Nucleus accumbens (tissue), 56 donors: ENCODE data around the gene BTN3A1.
"Not testable (repeated sequence)": the region's sequence is repeated elsewhere in the genome, so short reads cannot be mapped to it uniquely, and the experiment has no call there.

Experiments
- DNase-seq, 56 donors: peaks; one replicate each; lab custom pipeline; 2025; lab: John Stamatoyannopoulos, UW

BTN3A1 gene

DNA sequence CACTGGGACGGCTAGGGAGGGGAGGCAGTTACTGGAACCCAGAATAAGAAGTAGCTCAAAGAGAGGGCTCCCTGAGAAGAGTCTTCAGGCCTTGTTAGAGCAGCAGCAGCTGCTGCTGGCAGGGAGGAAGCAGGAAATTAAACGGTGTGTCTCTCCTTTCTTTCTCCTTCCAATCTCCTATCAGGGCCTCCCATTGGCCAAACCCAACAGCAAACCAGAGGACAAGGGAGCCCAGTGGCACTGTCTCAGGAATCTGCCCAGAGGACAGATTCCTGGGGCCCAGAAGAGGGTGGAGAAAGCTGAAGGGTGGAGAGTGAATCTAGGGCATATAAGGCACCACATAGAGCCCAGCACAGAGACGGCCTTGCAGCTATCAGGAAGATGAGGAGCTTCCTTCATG lies 10.2 kb downstream of the BTN3A1 start:
- DNase-seq: no peak

DNA sequence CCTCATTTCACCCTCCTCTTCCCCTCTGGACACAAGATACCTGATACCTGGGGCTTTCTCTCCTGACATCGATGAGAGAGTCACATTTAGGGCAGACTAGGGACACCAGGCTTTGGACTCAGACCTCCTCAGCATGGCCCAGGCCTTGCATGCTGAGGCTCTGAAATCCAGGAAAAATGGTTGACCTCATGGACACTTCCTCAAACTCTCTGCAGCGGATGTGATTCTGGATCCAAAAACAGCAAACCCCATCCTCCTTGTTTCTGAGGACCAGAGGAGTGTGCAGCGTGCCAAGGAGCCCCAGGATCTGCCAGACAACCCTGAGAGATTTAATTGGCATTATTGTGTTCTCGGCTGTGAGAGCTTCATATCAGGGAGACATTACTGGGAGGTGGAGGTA lies 10.9 kb downstream of the BTN3A1 start:
- no peak for DNase-seq

DNA sequence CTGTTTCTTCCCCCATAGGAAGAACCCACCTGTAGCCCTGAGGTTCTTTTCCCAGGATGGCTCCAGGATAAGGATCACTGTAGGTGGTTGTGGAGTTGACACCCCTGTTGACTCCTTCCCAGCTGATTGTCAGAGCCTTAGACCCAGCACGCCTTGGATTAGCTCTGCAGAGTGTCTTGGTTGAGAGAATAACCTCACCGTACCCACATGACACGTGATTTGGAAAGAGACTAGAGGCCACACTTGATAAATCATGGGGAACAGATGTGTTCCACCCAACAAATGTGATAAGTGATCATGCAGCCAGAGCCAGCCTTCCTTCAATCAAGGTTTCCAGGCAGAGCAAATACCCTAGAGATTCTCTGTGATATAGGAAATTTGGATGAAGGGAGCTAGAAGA lies 12.2 kb downstream of the BTN3A1 start:
- no peak for DNase-seq

DNA sequence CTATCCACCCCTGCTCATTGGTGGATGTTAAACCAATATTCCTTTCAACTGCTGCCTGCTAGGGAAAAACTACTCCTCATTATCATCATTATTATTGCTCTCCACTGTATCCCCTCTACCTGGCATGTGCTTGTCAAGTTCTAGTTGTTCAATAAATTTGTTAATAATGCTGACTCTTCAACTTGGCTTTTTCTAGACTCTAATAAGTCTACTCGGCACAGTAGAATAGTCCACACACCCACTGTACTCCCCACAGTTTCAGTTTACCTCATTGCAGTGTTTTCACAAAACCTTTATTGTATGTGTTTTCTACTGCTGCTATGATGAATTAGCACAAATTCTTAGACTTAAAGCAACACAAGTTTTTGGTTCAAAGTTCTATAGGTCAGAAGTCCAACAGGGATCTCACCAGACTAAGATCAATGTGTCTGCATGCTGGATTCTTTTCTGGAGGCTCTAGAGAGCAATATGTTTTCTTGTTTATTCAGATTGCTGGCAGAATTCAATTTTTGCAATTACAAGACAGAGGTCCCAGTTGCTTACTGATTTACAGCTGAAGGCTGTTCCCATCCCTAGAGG lies 13.1 kb downstream of the BTN3A1 start:
- DNase-seq: no peak

DNA sequence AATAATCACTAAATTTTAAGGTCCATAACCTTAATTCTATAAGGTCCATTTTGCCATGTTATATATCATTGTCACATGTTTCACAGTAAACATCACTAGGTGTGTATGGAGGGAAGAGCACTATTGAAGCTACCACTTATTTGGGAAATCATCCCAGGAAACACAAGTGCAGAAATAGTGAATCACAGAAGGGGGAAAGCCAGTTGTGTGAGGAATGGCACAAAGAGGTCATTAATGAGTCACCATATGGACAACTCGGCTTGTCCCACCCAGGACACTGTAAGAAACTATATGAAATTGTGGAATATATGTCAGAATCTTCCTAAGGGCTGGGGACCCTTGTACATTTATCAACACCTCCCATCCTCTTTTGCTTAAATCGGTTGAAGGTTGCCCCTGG lies 13.7 kb downstream of the BTN3A1 start:
- DNase-seq: no peak

DNA sequence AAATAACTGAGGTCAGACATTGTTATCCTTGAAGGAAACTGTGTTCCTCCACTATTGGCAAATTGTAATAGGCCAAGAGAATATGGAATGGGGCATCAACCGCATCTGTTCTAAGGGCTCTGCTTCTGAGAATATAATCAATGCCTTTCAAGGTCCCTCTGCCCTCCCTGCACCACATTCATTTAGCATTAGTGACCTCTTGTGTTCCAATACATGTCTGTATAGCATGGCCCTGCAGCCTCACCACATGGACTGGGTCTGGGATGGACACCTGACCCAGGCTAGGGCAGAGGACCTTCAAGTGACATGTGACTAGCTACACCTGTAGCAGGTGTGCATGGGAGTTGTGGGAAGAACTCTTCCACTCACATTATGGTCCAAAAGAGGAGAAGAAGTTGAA lies 14.2 kb downstream of the BTN3A1 start:
- DNase-seq: no peak

DNA sequence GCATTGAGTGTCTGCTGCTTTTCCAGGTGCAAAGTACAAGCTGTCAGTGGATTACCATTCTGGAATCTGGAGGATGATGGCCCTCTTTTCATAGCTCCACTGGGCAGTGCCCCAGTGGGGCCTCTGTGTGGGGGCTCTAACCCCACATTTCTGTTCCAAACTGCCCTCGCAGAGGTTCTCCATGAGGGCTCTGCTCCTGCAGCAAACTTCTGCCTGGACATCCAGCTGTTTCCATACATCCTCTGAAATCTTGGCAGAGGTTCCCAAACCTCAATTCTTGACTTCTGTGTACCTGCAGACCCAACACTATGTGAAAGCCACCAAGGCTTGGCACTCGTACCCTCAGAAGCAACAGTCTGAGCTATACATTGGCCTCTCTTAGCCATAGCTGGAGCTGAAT lies 16.0 kb downstream of the BTN3A1 start:
- DNase-seq: not testable (repeated sequence)

DNA sequence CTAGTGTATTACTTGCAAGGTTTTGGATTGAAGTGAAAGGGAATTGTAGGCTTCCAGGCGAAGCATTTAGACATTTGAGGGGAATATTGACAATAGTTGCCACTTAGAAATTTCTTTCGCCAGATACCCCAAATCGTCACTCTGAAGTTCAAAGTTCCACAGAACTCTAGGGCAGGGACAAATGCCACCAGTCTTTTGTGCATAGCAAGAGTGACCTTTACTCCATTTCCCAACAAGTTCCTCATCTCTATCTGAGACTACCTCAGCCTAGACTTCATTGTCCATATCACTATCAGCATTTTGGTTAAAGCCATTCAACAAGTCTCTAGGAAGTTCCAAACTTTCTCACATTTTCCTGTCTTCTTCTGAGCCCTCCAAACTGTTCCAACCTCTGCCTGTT lies 16.7 kb downstream of the BTN3A1 start:
- not testable (repeated sequence) for DNase-seq

DNA sequence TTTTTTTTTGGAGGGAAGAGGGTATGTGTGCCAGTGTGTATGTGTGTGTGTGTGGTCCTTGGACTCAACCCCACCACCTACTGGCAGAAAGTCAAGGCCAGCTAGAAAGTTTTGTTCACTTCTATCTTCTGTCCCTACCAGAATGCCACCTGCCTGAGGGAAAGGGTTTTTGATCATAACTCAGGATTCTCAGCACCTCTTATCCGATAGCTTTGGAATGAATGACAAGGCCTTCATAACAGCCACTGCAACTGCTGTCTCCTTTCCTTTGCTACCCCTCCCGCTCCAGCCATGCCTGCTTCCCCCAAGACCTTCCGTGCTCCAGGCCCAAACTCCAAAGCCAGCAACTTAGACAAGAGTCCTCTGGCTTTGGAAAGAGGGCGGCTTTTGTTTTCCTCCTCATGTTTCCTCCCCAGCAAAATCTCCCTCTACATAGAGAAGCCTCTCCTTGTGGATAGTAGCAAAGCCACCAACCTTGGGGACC lies 18.7 kb downstream of the BTN3A1 start:
- peak in 6 of 56 donors; percentile 17 to 32 (median 28) for DNase-seq

DNA sequence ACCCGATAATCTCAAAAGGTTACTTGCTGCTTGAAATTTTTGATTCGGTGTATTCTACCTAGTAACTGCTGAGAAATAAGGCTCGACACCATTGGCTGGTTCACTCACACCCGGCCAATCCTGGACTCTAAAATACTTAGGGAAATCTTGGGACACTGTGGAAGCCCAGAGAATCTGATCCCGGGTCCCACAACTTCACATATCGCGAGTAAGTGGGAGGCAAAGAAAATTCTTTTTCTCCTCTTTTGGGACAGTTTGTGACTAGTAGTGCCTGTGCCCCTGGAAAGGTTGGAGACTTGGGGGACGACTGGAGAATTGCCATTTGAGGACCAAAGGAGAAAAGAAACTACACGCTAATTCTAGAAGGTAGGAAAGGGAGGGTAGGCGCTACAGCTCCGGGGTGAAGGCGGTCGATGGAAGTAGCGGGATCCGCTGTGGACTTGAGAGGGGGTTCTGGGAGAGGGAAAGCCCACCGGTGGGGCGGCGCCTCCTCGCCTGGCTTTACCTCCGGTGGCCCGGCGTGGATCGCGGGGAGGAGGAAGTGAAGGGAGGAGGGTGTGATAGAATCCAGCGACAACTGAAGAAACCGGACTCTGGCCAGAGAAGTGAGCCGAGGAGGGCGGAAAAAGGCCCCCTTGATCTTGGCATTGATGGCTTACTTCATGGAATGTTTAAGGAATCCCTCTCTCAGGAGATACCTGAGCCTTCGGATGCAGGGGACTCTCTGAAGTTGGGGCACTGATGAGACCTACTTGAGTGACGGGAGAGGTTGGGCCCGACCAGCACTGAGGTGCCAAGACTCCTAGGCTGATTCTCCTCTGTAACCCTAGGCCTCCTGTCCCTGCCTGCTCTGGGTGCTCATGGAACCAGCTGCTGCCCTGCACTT lies 19.4 kb downstream of the BTN3A1 start:
- peak in 55 of 56 donors; percentile 3 to 85 (median 49) for DNase-seq

DNA sequence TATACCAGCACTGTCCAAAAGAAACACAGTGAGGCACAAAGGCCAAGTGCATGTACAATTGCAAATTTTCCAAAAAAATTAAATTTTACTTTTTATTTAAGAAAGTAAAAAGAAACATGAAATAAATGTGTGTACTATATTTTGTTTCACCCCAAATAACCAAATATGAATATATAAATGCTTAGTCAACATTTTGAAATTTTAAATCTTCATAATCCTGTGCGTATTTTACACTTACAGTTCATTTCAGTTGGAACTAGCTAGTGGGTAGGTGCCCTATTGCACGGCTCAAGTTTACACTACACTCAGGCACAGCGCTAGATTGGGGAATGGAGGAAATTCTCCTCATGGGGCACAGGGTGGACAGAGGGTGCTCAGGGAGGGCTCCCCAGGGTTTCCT lies 20.3 kb downstream of the BTN3A1 start:
- DNase-seq: no peak

DNA sequence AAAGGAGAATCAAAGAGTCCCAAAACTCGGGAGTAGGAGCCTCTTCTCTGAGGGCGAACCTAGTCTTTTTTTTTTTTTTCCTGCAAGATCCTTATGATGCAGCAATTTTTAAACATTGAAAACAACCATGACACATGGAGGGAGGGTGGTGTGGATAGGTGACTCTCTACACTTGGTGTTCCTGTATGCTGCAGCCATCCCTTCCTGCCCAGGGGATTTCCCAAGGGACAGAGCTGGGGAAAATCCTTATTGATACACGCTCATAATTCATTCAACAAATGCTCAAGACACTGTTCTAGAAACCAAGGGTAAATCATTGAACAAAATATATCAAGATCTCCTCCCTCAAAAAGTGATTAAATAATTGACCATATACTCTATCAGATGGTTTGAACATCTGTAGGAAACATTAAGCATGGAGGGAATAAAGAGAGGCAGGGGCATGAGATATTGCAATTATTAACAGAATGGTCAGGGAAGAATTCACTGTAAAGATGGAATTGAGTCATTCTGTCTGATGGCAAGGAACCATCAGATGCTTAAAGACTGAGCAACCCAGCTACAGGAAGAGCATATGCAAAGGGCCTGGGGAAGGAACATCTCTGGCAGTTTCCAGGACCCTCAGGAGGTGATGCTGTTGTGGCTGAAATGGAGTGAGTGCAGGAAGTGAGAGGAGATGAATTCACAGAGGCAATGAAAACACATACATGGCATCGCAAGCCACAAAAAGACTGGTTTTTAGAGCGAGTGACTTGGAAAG lies 24.8 kb downstream of the BTN3A1 start:
- no peak for DNase-seq

DNA sequence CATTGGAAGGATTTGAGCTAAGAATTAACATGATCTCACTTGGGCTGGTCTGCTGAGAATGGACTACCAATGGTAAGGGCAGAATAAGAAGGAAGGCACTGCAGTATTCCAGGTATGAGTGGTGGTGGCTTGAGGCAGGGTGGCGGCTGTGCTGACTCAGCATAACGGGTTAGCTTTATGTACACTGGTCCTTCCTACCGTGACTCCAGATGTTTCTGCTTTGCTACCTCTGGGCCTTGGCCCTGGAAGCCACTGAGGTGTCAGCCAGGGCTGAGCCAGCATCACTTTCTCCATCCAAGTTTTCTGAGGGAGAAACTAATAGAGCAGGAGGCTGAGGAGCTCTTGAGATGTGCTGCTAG lies 25.4 kb downstream of the BTN3A1 start:
- DNase-seq: no peak

DNA sequence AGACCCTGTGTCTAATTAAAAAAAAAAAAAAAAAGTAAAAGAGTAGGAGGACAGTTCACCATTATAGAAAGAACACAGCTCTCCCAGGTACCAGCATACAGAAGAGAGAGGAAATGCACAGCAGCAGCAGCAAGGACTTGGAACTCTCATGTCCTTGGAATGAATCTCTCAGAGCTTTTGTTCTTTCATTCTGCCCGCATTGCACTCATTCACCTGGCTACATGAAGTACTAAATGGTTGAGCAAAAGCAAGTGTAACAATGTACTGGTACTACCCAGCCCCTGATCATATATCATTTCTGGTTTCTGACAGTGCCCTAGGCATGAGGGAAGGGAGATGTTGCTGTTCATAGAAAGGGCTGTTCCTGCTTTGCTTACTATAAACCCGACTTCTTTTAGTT lies 26.1 kb downstream of the BTN3A1 start:
- no peak for DNase-seq

DNA sequence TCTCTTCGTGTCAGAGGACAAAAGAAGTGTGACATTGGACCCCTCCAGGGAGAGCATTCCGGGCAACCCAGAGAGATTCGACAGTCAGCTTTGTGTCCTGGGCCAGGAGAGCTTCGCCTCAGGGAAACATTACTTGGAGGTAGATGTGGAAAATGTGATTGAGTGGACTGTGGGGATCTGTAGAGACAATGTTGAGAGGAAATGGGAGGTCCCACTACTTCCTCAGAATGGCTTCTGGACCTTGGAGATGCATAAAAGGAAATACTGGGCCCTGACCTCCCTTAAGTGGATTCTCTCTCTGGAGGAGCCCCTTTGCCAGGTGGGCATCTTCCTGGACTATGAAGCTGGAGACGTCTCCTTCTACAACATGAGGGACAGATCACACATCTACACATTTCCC lies 28.7 kb downstream of the BTN3A1 start:
- DNase-seq: no peak

DNA sequence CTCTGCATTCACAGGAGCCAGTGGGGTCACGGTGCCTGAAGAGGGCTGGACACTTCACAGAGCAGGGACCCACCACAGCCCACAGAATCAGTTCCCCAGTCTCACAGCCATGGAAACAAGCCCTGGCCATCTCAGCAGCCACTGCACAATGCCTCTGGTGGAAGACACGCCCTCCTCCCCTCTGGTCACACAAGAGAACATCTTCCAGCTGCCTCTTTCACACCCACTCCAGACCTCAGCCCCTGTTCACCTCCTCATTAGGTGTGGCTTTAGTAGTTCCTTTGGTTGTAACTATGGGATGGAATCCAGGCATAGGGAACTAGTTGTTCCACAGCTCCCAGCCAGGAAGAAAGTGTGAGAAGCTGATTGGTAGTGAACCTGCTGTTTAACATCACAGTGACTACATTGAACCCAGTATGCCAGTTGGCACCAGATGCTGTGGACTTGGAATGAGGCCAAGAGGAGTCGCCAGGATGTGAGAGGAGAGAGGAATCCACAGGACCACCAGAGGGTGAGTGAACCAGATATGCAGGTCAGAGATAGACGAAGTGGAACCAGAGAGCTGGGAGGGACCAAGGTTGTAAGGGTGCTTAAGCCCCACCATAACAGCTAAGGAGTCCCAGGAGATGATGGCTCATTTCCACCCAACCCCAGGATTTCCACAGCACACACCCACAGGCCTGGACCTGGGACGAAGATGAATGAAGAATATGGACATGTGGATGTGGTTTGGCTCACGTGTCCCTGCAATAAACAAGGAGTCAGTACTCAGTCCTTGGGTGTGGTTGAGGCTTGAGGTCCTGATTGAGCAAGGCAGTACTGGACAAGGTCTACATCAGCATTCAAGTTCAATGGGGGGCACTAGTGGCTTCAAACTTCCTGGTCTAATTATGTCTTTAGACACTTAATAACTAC lies 29.4 kb downstream of the BTN3A1 start:
- DNase-seq: no peak

DNA sequence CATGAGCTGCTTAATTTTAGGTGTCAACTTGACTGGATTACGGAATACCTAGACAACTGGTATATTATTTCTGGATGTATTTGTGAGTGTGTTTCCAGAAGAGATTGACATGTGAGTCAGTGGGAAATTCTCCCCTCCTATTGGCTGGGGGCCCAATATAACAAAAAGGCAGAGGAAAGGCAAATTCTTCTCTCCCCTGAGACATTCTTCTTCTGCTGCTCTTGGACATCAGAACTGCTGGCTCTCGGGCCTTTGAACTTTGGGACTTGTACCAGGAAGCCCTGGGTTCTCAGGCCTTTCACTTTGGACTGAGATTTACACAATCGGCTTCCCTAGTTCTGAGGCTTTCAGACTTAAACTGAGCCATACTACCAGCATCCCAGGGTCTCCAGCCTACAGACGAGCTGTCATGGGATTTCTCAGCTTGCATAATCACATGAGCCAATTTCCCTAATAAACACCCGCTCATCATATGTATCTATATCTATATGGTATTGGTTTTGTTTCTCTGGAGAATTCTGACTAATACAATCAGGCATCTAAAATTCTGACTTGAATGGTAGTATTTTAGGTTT lies 30.6 kb downstream of the BTN3A1 start:
- no peak for DNase-seq

DNA sequence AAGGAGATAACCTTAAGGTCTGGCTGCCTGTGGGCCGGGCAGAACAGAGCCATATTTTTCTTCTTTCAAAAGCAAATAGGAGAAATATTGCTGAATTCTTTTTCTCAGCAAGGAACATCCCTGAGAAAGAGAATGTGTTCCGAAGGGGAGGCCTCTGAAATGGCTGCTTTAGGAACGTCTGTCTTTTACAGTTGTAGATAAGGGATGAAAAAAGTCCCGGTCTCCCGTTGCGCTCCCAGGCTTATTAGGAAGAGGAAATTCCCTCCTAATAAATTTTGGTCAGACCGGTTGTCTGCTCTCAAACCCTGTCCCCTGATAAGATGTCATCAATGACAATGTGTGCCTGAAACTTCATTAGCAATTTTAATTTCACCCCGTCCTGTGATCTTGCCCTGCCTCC lies 31.6 kb downstream of the BTN3A1 start:
- DNase-seq: not testable (repeated sequence)

DNA sequence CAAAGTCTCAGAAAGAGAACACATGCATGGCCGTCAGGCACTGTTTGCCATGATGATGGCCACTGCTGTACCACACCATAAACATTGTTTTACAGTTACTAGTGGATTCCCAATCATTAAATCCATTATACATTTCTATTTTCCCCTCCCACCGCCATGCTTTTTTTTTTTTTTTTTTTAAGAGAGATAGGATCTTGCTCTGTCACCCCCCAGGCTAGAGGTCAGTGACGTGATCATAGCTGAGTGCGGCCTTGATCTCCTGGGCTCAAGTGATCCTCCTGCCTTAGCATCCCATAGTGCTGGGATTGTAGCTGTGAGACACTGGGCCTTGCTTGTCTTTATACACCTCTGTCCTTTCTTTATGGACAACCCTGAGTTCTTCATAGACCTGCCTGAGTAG lies 33.9 kb downstream of the BTN3A1 start:
- no peak for DNase-seq

DNA sequence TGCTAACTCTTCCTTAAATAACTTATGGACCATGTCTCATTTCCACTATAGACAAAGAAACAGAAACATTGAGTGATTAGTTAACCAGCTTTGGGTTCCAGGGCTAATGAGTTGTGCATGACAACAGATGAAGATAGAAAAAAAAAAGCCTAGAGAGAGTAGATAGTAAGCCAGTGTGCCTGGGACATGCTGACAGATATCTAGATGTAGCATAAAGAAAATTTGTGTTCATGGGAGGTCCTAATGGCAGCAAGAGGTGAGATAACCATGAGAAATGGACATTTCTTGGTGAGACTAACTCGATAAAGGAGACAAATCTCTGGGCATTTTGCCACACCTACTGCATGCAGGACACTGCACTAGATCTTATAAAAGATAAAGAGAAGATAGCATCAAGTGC lies 35.5 kb downstream of the BTN3A1 start:
- no peak for DNase-seq
